Measurements from ENCODE around the gene TNFAIP8L2.
A peak's percentile ranks its signal among the peaks of the same experiment; 100 is the strongest.

Gene TNFAIP8L2

DNA sequence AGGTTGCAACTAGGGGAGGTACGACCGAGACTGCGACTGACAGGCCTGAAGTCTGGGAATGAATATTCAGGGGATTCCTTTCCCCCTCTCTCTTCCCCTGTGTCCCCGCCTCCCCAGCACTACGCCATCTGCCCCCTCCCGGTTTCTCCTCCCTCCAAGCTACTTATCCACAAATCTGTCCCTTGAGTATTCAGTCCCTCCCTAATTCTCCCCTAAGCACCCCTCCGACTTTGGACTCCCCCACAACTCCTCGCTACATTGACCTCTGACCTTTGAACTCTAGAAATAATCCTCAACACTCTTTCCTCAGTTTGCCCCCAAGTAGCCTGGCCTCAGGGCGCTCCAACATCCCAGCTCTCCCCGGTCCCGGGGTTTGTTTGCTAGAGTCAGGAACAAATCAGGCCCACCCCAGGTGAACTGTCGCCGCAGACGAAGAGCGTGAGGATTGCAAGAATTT is 8.9 kb downstream of the TNFAIP8L2 start:
- peak overlapping the region; percentile 74 for H3K27ac ChIP-seq
- TF ChIP-seq ZFX (IDR thresholded peaks at IDR 0.05), result no peak

DNA sequence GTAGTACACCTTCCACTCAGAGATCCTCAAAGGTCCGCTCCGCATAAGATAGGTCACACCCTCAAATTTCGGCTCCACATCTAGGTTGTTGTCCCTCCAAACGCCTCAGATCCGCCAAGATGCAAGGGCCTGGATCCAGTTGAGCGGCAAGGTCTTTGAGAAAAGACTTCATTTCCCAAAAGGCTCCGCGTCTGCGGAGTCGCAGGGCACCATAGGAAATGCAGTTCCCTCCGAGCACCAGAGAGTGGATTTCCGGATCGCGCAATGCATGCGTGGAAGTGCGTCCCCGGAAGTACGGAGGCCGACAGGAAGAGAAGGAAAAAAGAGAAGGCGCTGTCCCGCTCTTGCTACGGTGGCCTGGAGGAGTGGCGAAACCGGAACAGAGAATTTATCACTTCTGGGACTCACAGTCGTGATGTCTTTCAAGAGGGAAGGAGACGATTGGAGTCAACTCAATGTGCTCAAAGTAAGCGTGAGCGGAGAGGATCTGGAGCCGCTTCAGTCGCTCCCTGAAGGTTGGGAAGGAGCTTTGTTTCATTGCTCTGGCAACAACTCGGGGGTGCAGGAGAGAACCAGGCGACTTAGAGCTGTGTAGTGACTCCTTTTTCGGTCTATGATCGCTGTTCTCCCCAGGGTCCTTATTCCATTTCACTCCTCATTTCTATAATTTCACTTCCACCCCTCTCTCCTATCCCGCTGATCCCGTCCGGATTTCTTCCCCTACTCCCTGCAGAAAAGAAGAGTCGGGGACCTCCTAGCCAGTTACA is 9.5 kb downstream of the TNFAIP8L2 start, which contains the start of the genes LYSMD1 and SCNM1:
Gene LYSMD1 (minus strand): TSS at position 165 of the 767 bp plus-strand sequence. CDS start 644 bp downstream, outside the sequence.
Gene SCNM1 (plus strand): TSS at position 407 of the 767 bp plus-strand sequence. CDS start 9 bp downstream, at position 416.
- TF ChIP-seq ZFX (IDR thresholded peaks at IDR 0.05), result peak; percentile 89
- TF ChIP-seq, protein P1, sequence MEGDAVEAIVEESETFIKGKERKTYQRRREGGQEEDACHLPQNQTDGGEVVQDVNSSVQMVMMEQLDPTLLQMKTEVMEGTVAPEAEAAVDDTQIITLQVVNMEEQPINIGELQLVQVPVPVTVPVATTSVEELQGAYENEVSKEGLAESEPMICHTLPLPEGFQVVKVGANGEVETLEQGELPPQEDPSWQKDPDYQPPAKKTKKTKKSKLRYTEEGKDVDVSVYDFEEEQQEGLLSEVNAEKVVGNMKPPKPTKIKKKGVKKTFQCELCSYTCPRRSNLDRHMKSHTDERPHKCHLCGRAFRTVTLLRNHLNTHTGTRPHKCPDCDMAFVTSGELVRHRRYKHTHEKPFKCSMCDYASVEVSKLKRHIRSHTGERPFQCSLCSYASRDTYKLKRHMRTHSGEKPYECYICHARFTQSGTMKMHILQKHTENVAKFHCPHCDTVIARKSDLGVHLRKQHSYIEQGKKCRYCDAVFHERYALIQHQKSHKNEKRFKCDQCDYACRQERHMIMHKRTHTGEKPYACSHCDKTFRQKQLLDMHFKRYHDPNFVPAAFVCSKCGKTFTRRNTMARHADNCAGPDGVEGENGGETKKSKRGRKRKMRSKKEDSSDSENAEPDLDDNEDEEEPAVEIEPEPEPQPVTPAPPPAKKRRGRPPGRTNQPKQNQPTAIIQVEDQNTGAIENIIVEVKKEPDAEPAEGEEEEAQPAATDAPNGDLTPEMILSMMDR (conservative IDR thresholded peaks at IDR 0.05), result no peak
- H3K27ac ChIP-seq, result peak within 1 kb of the TSS; percentile 74

DNA sequence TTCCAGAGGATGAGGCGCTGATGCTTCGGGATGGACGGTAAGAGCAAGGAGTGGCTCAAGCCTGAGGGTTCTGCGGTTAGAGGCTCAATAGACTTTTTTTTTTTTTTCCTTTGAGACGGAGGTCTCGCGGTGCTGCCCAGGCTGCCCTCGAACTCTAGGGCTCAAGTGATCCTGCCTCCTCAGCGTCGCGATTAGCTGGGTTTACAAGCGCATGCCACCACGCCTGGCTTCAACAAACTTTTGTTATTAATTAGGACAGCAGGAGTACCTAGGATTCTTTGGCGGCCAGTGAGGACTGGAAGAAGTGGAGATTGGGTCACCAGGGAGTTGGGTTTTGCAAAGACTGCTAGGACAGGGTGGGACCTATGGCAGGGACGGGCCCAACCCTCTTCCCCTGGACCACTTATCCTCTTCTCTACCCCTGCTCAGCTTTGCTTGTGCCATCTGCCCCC is 10.1 kb downstream of the TNFAIP8L2 start:
- TF ChIP-seq, protein P1 (conservative IDR thresholded peaks at IDR 0.05), result no peak
- TF ChIP-seq ZFX (IDR thresholded peaks at IDR 0.05), result no peak
- H3K27ac ChIP-seq, result peak overlapping the region; percentile 74

DNA sequence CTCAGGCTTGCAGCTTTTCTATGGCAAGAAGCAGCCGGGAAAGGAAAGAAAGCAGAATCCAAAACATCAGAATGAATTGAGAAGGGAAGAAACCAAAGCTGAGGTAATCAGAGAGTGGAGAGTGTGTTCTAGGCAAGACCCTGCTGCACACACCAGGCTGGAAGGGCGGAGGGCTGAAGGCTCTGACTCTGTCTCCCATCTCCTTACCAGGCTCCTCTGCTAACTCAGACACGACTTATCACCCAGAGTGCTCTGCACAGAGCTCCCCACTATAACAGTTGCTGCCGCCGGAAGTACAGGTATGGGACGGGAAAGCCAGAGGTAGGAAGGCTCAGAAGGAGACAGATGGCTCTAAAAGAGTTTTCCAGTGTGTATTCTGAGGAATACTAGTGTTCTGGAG is 10.7 kb downstream of the TNFAIP8L2 start:
- H3K27ac ChIP-seq, result peak overlapping the region; percentile 74
- TF ChIP-seq, protein P1 (conservative IDR thresholded peaks at IDR 0.05), result no peak
- no peak for TF ChIP-seq ZFX (IDR thresholded peaks at IDR 0.05)

DNA sequence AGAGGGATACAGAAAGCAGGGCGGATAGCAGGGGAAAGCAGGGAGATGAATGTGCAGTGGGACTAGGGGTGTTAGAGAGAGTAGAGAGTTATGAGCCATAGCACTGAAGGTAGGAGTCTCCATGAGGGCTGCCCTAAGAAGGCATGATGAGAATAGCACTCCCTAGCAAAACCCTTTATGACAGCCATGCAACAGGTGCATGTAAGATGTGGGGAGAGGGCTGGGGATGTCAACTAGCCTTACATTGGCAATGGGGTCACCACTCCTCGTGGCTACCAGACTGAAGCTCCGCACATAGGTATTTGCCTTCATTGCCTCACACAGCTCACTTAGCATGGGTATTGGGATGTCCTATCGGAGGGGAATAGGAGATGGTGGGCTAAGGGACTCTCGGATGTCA is 14.7 kb downstream of the TNFAIP8L2 start:
- no peak for TF ChIP-seq ZFX (IDR thresholded peaks at IDR 0.05)
- TF ChIP-seq, protein P1 (conservative IDR thresholded peaks at IDR 0.05), result no peak
- H3K27ac ChIP-seq, result no peak overlapping the region

DNA sequence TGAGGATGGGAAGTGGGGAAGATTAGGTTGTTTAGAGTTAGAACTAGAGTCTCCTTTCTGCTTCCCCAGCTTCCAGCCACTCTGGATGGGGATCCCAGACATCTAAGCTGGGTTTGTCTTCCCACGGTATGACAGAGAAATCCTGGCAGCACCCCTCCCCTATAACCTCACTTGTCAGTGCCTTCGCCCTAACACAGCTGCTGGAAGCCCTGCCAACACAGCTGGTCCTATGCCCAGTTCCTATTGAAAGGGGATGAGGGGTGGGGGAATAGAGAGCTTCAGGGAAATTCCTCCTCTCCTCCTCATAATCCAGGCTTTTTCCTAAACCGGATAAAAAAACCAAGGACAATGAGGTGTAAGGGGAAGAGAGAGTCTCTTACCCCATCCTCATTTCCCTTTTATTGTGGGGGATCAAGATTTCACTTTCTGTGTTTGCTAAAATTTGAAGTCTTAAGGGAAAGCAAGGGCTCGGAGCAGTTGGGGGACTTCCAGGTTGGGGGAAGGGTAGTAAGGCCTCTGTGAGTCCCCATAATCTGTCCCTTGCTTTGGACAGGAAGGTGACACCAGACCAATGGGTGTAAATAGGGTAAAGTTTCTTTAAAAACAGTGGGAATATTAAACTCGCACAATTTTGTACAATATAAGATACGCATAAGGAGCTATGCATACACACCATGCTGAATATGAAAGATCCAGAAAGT is 18.7 kb downstream of the TNFAIP8L2 start:
- no peak overlapping the region for H3K27ac ChIP-seq
- TF ChIP-seq, protein P1 (conservative IDR thresholded peaks at IDR 0.05), result no peak
- no peak for TF ChIP-seq ZFX (IDR thresholded peaks at IDR 0.05)

DNA sequence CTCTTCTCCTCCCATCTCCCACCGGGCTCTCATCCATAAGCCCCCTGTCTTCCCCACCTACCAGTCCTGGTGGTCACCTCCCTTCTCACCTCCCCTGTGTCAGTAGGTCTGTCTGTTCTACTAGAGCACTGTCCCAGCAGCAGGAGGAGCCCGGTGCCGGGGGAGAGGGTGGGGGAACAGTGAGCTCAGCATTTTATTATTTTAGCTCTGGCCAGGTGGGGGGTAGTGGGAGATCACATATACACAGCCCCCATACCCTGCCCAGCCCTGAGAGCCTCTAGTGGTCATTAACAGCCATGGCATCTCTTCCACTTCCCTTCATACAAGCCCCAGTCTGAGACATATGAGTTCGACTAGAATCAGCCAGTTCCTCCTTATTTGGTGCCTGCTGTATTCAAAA is 19.4 kb downstream of the TNFAIP8L2 start, which contains the start of gene TMOD4:
Gene TMOD4 (minus strand): TSS at position 119 of the 400 bp plus-strand sequence. CDS start 1,106 bp downstream, outside the sequence.
- no peak for TF ChIP-seq ZFX (IDR thresholded peaks at IDR 0.05)
- TF ChIP-seq, protein P1 (conservative IDR thresholded peaks at IDR 0.05), result no peak; the same call in 1 of the 2 replicates
- H3K27ac ChIP-seq, result no peak within 1 kb of the TSS

All from C4-2B (cell line).